ENCODE measurements around the gene MICAL2.

Gene MICAL2

GRCh38 chr11:12076840-12077534 is 33.4 kb upstream of the MICAL2 start:
- no peak for DNase-seq (ENCODE audit: low spot score)

- no peak for DNase-seq (ENCODE audit: low spot score)
These were observed 32.7 kb upstream of the MICAL2 start for GRCh38 chr11:12077535-12078280.

DNA sequence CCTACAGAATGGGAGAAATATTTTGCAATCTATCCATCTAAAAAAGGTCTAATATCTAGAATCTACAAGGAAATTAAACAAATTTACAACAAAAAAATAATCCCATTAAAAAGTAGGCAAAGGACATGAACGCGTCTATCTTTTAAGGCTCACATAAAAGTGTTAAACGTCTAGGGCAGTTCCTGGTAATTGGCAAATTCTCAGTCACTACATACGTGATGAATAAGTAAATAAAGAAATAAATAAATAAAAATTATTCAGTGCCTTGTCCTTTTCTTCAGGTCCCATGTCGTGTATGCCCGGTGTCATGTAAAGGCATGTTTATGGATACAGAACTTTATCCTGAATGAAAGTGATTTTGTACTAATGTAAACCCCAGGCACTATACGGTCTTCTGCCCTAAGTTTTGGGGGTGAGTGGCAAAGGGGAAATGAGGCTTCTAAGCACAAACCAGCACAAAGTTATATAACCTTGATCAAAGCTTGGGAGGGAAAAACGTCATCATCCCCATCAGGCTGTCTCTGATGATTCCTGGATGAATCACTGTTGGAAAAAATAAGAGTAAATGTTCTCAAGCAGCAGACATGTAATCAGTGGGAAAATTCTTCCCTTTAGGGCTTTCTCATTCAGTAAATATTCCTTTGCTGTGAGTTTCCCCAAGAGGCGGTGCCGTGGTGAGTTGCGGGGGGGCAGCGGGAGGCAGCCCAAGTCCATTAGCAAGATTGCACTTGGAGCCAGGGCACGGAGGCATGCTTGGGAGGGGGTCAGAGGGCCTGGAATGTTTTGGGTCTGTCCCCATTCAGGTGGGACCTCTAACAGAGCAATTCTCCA is 30.4 kb upstream of the MICAL2 start:
- DNase-seq (ENCODE audit: low spot score): peak; percentile 68

GRCh38 chr11:12083380-12083779 is 27.0 kb upstream of the MICAL2 start:
- DNase-seq (ENCODE audit: low spot score): no peak

GRCh38 chr11:12084256-12084655 is 26.1 kb upstream of the MICAL2 start:
- no peak for DNase-seq (ENCODE audit: low spot score)

DNA sequence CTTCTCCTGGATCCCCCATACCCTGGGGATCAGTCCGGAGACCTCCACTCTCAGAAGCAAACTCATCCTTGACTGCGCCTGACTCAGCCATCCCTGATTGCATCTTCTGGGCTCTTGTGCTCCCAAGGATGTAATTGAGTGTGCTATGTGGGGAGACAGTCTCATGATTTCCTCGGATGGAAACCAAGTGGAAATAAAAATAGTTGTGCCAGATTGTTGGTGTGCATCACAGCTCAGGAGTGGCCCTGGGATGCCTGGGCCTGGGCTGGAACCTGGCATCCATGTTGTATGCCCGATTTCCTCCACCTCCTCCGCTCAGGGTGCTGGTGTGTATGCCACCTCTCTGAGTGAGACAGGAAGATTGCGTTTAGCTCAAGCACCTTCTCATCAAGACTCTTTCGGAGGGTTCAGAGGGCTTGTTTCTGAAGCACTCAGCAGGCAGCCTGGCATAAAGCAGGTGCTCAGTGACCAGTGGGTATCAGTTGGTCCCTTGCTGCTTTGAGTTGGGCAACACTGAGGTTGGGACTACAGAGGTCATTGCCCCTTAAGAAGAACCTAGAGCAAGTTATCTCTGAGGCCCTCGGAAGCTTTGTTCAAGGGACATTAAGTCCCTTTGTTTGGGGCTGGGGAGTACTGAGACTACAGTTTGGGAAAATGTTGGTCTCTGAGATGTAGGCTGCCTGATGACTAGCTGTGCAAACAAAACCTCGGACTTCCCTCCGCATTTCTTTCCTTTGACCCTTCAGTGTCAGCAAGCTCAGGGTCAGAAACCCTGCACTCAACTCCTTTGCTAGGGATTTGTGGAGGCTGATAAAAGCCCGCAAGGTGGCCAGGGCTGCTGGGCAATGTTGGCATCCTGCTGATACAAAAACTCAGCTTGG is 24.8 kb upstream of the MICAL2 start:
- no peak for DNase-seq (ENCODE audit: low spot score)

GRCh38 chr11:12086271-12087074 is 23.9 kb upstream of the MICAL2 start:
- DNase-seq (ENCODE audit: low spot score): peak; percentile 69

- peak; percentile 62 for DNase-seq (ENCODE audit: low spot score)
These were observed 23.1 kb upstream of the MICAL2 start for GRCh38 chr11:12087075-12088004.

DNA sequence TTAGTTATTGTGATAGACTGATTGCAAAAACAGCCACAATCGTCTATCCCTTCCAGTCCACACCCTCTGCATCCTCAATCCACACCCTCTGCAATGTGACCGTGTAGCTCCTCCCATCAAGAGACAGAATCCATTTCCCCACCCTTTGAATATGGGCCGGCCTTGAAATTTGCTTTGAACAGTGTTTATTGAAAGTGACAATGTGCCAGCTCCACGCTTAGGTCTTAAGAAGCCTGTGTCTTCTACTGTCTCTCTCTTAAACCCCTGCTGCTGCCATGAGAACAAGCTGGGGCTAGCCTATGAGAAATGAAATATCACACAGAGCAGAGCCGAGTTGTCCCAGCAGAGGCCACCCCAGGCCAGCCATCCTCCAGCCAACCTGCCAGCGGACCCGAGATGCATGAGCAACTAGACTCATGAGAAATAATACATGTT is 22.3 kb upstream of the MICAL2 start:
- DNase-seq (ENCODE audit: low spot score): peak; percentile 57

GRCh38 chr11:12088531-12088930 is 21.9 kb upstream of the MICAL2 start:
- DNase-seq (ENCODE audit: low spot score): no peak

DNA sequence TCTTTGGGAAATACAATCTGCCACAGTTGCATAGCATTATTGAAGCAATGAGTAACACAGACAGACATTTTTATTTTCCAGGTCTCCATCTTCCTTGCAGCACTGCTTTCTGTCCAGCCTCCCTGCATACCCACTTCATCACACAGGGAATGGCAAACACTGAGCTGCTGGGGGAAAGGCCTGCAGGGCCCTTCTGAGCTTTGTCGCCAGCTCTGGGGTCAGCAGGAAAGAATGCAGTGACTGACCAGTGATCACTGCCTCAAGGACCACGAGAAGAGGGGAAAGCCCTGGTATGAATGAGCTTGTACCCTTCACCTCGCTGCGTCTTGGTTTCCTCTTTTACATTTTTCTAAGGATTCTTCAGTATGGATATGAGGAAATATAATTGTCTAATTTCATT is 21.3 kb upstream of the MICAL2 start:
- no peak for DNase-seq (ENCODE audit: low spot score)

DNA sequence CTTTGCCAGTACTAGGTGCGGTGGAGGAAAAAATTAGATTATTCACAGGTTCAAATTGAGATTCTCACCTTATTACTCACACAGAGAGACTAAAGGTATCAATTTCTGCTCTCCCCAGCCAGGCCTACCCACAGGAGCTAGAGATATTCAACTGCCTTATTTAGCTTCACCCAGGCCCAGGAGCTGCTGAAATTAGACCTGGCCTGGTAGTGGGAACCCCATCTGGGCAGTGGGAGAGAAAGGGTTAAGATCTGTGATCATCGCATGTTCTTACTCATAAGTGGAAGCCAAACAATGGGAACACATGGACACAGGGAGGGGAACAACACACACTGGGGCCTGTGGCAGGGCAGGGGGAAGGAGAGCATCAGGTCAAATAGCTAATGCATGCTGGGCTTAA is 20.9 kb upstream of the MICAL2 start:
- no peak for DNase-seq (ENCODE audit: low spot score)

DNA sequence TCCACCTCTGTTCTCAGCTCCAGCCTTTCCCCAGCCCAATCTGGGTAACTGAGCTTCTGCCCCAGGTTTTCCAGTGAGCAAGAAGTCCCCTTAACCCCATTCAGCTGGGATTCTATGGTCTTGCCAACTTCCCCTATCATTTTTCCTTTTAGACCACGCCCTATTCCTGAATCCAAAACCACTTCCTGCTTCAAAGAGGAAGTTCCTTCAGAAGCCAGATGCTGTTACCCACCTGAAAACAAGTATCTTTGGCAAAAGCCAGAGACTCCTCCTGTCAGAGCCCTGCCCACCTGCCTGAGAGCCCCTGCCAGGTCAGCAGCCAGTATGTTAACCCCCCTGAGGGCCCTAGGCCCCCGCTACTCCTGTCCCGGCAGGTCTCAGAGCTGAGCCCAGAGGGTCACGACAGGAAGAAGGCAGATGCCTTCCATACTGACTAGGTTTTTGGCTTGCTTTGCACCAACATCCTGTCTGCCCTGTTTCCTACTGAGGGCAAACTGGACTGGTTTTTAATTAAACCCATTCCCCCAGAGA is 20.3 kb upstream of the MICAL2 start:
- peak; percentile 69 for DNase-seq (ENCODE audit: low spot score)

GRCh38 chr11:12090761-12091258 is 19.6 kb upstream of the MICAL2 start:
- DNase-seq (ENCODE audit: low spot score): peak; percentile 95

GRCh38 chr11:12091956-12092558 is 18.3 kb upstream of the MICAL2 start:
- DNase-seq (ENCODE audit: low spot score): no peak

GRCh38 chr11:12092714-12093113 is 17.7 kb upstream of the MICAL2 start:
- DNase-seq (ENCODE audit: low spot score): no peak

- no peak for DNase-seq (ENCODE audit: low spot score)
These were observed 15.3 kb upstream of the MICAL2 start for GRCh38 chr11:12094872-12095800.

DNA sequence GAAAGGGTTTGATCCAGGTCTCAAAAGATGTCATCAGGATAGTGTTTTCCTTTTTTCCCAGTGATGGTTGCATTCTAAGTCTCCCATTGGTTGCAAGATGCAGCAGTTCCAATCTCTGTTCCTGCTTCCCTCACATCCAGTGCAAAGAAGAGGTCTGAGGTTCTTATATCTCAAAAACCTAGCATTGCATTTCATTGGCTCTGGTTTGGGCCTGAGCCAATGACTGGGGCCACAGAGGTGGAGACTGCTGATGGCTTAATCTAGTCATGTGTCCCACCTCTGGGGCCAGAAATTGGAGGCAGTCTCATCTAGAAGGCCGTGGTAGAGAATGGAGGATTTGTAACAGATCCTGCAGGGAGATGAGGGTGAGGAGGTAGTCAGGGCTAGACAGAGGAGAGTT is 13.2 kb upstream of the MICAL2 start:
- DNase-seq (ENCODE audit: low spot score): no peak
